ENCODE measurements around the gene B4GALT5.

Gene B4GALT5

GRCh38 chr20:49697071-49697470 is 16.6 kb downstream of the B4GALT5 start:
- TF ChIP-seq CTCF (conservative IDR thresholded peaks at IDR 0.05): no peak
- H3K27ac ChIP-seq: no peak overlapping the region

GRCh38 chr20:49696594-49696993 is 17.1 kb downstream of the B4GALT5 start:
- no peak overlapping the region for H3K27ac ChIP-seq
- TF ChIP-seq CTCF (conservative IDR thresholded peaks at IDR 0.05): no peak

- no peak for TF ChIP-seq CTCF (conservative IDR thresholded peaks at IDR 0.05)
- no peak overlapping the region for H3K27ac ChIP-seq
Observed at GRCh38 chr20:49695830-49696229, 17.8 kb downstream of the B4GALT5 start.

GRCh38 chr20:49694450-49695071 is 19.1 kb downstream of the B4GALT5 start:
- TF ChIP-seq CTCF (conservative IDR thresholded peaks at IDR 0.05): no peak
- H3K27ac ChIP-seq: no peak overlapping the region

GRCh38 chr20:49693435-49694171 is 20.1 kb downstream of the B4GALT5 start:
- H3K27ac ChIP-seq: no peak overlapping the region
- no peak for TF ChIP-seq CTCF (conservative IDR thresholded peaks at IDR 0.05)

- H3K27ac ChIP-seq: no peak overlapping the region; the same call in 1 of the 2 replicates
- TF ChIP-seq CTCF (conservative IDR thresholded peaks at IDR 0.05): no peak
Observed at GRCh38 chr20:49692941-49693340, 20.7 kb downstream of the B4GALT5 start.

GRCh38 chr20:49691818-49692568 is 21.7 kb downstream of the B4GALT5 start:
- TF ChIP-seq CTCF (conservative IDR thresholded peaks at IDR 0.05): no peak
- H3K27ac ChIP-seq: peak overlapping the region; percentile 70

All from VCaP (cell line).